K562 (cell line): ENCODE data around the gene KIF7. TPM values are rescaled to one million over a fixed set of nuclear protein-coding genes. Genes with fewer than 3 reads are reported as not detected.

Source experiments
- ATAC-seq: fragments of 200-7000 bp; cut with Tn5 transposase; 3 replicates; pipeline ENCODE4 v1.9.1; 2020; ENCODE audit warnings: moderate library complexity
- BruUV-seq: library from RNA; stranded (reverse); fragments of 400-500 nt; replicated peaks from 2 replicates; lab custom pipeline; 2021; lab: Mats Ljungman, UMichigan
- CTCF ChIA-PET: fragments of 300-600 bp; formaldehyde crosslinking; extraction: SDS; loops from one replicate; lab custom pipeline; 2021; ENCODE audit warnings: low intra/inter-chr PET ratio; lab: Yijun Ruan, JAX
- POLR2A ChIA-PET: fragments of 300-600, 350-650 bp; sonication (Branson Sonifier 250); formaldehyde crosslinking; extraction: SDS; loops from one replicate; lab custom pipeline; 2021; ENCODE audit warnings: antibody characterized with exemption, inconsistent platforms; lab: Yijun Ruan, JAX
- DNase-seq, 4 experiments: peaks; one replicate each; pipeline versions ENCODE4 v3.0.0 to v3.0.0-alpha.2; 2011 to 2018; ENCODE audit warnings: low spot score in 3 of 4, mixed read lengths in 3 of 4; ENCODE audit errors: extremely low read depth in 1 of 4
- FAIRE-seq: peaks from 2 replicates; lab custom pipeline; 2011; peaks lifted over from hg19 to GRCh38; lab: Jason Lieb, UNC
- H2AFZ ChIP-seq: 2 replicates; pipeline ENCODE4 v1.6.0; 2011; ENCODE audit warnings: low read depth, low read length, control low read depth, inconsistent platforms
- H3K27ac ChIP-seq: fragments of 200-600 bp; 3 replicates; pipeline ENCODE4 v1.8.0; 2011; ENCODE audit warnings: low read depth, mild to moderate bottlenecking, control low read depth, inconsistent platforms, low read length, moderate library complexity, mixed read lengths; ENCODE audit errors: extremely low read depth
- H3K27me3 ChIP-seq, 2 experiments: fragments of 300-600 bp in 1 of 2; 2 replicates in 1 of 2; 3 replicates in 1 of 2; pipeline versions ENCODE4 v1.6.0 to v1.8.0; 2011; ENCODE audit warnings: inconsistent platforms in 2 of 2, low read length in 2 of 2, mild to moderate bottlenecking in 1 of 2, mixed read lengths in 1 of 2, moderate library complexity in 1 of 2; ENCODE audit not compliant: control insufficient read depth in 2 of 2, insufficient read depth in 2 of 2
- H3K36me3 ChIP-seq: fragments of 300-600 bp; 3 replicates; pipeline ENCODE4 v1.8.0; 2011; ENCODE audit warnings: mild to moderate bottlenecking, low read length, inconsistent platforms; ENCODE audit not compliant: control insufficient read depth, insufficient read depth
- H3K4me1 ChIP-seq, 2 experiments: fragments of 200-600 bp in 1 of 2; replicated peaks in 1 of 2; 2 replicates in 1 of 2; 3 replicates in 1 of 2; pipeline versions ENCODE4 v1.5.1 to v1.8.0; 2011; ENCODE audit warnings: inconsistent platforms in 2 of 2, low read length in 2 of 2, mild to moderate bottlenecking in 1 of 2, mixed read lengths in 1 of 2, moderate library complexity in 1 of 2; ENCODE audit not compliant: control insufficient read depth in 2 of 2, insufficient read depth in 2 of 2
- H3K4me2 ChIP-seq: 2 replicates; pipeline ENCODE4 v1.6.1; 2011; ENCODE audit warnings: low read length, control low read depth, inconsistent platforms, mixed read lengths; ENCODE audit not compliant: insufficient read depth
- H3K4me3 ChIP-seq: fragments of 200-600 bp; sonication (generic), shearing (Covaris generic); 2 replicates; pipeline ENCODE4 v1.5.1; 2016; ENCODE audit warnings: control low read depth, inconsistent platforms
- H3K79me2 ChIP-seq: fragments of 200-600 bp; 3 replicates; pipeline ENCODE4 v1.8.0; 2011; ENCODE audit warnings: low read length, inconsistent platforms; ENCODE audit not compliant: control insufficient read depth, insufficient read depth
- H3K9ac ChIP-seq, 2 experiments: 2 replicates each; pipeline versions ENCODE4 v1.6.0 to v1.6.1; 2011; ENCODE audit warnings: low read depth in 2 of 2, low read length in 2 of 2, control low read depth in 1 of 2, inconsistent platforms in 1 of 2, mild to moderate bottlenecking in 1 of 2, mixed read lengths in 1 of 2; ENCODE audit not compliant: insufficient read depth in 1 of 2
- H3K9me1 ChIP-seq: one replicate; pipeline ENCODE4 v1.6.0; 2011; ENCODE audit warnings: inconsistent platforms, mild to moderate bottlenecking, low read length, moderate library complexity; ENCODE audit not compliant: control insufficient read depth, insufficient read depth
- H3K9me3 ChIP-seq: replicated peaks from 2 replicates; pipeline ENCODE4 v1.5.1; 2011; ENCODE audit warnings: low read depth, low read length, inconsistent platforms; ENCODE audit not compliant: control insufficient read depth, insufficient read depth
- H4K20me1 ChIP-seq: replicated peaks from 2 replicates; pipeline ENCODE4 v1.6.1; 2011; ENCODE audit warnings: low read length, inconsistent platforms, mixed read lengths; ENCODE audit not compliant: control insufficient read depth, insufficient read depth
- ARNT ChIP-seq, 2 experiments: fragments of 450-650 bp; IDR thresholded peaks; 2 replicates each; pipeline ENCODE4 v1.6.1; 2016; ENCODE audit warnings: mild to moderate bottlenecking in 1 of 2
- CCNT2 ChIP-seq: IDR thresholded peaks from 2 replicates; pipeline ENCODE4 v1.6.1; 2011; ENCODE audit warnings: borderline replicate concordance, low read depth, mild to moderate bottlenecking, moderate library complexity, mixed read lengths, low read length; ENCODE audit not compliant: insufficient read length; ENCODE audit errors: extremely low read depth
- ETV1 ChIP-seq: fragments of 450-650 bp; conservative IDR thresholded peaks from 2 replicates; pipeline ENCODE4 v1.6.1; 2016; ENCODE audit warnings: missing genetic modification characterization, control low read depth, low read depth, missing compliant biosample characterization
- ETV5 ChIP-seq: sonication (generic); formaldehyde crosslinking; IDR thresholded peaks from 2 replicates; pipeline ENCODE4 v1.4.0; 2020; ENCODE audit warnings: low read depth, mild to moderate bottlenecking, missing genetic modification reagents
- GABPA ChIP-seq: fragments of 200-800 bp; sonication (Bioruptor generic); conservative IDR thresholded peaks from 2 replicates; pipeline ENCODE4 v1.6.1; 2016; ENCODE audit warnings: low read depth, missing genetic modification characterization, missing compliant biosample characterization
- TCF3 ChIP-seq: sonication (generic); formaldehyde crosslinking; IDR thresholded peaks from 2 replicates; pipeline ENCODE4 v1.4.0; 2020; ENCODE audit warnings: mild to moderate bottlenecking, missing genetic modification reagents
- ZNF212 ChIP-seq: fragments of 450-650 bp; formaldehyde crosslinking; IDR thresholded peaks from 2 replicates; pipeline ENCODE4 v1.4.0; 2020; ENCODE audit warnings: mild to moderate bottlenecking
- ZNF830 ChIP-seq: fragments of 250-450 bp; sonication (Bioruptor Pico); IDR thresholded peaks from 2 replicates; pipeline ENCODE4 v1.5.0; 2021; ENCODE audit warnings: mild to moderate bottlenecking
- WGBS: fragments of 100-300 bp; shearing (Covaris generic); methylation state at CpG from one replicate; pipeline ENCODE4 v1.1.6; 2016; ENCODE audit warnings: low coverage, mixed read lengths; ENCODE audit not compliant: insufficient coverage; ENCODE audit errors: missing lambda C conversion rate; 5-methylcytosine and 5-hydroxymethylcytosine counted together
- in situ Hi-C: fragments of 300-500 bp; cut with MboI; formaldehyde crosslinking; loops from 4 replicates; pipeline ENCODE4 v1.15.0; 2018; ENCODE audit warnings: inconsistent platforms, mixed read lengths
- intact Hi-C: fragments of 100-400 bp; cut with micrococcal nuclease; formaldehyde crosslinking; loops from 2 replicates; pipeline ENCODE4 v1.14.2; 2022
- polyA plus RNA-seq, 8 experiments: library from polyadenylated mRNA; depleted of rRNA in 4 of 8; stranded (reverse) in 5 of 8; unstranded in 3 of 8; fragments of >200 nt; fragmentation: Nextera tagmentation in 2 of 8; fragmentation: Illumina TruSeq in 1 of 8; extraction: Ambion mirVana in 2 of 8; extraction: Trizol in 1 of 8; gene quantifications; 2 replicates each; pipeline versions ENCODE4 v1.2.1 to v1.2.3, GENCODE V29; 2011 to 2014; ENCODE audit warnings: inconsistent platforms in 1 of 8, missing spikeins in 1 of 8
- total RNA-seq, 7 experiments: library from RNA; depleted of rRNA in 6 of 7; stranded (reverse); fragments of >200 nt in 6 of 7; fragmentation: Illumina TruSeq in 2 of 7; extraction: Trizol in 2 of 7; gene quantifications; 2 replicates each; pipeline versions ENCODE4 v1.2.1 to v1.2.3, GENCODE V29; 2011 to 2021; ENCODE audit warnings: low replicate concordance in 1 of 7
- TF ChIP-seq, protein P1 (sequence below): fragments of 250-450 bp; sonication (Bioruptor Pico); IDR thresholded peaks from 2 replicates; pipeline ENCODE4 v1.9.0; 2021; ENCODE audit warnings: mild to moderate bottlenecking
- TF ChIP-seq, protein P2 (sequence below): fragments of 250-450 bp; sonication (Bioruptor Pico); IDR thresholded peaks from 2 replicates; pipeline ENCODE4 v1.8.0; 2022; ENCODE audit warnings: moderate library complexity, mild to moderate bottlenecking, inconsistent platforms
- TF ChIP-seq, protein P3 (sequence below), 2 experiments: IDR thresholded peaks; 2 replicates each; pipeline ENCODE4 v1.6.1; 2011; ENCODE audit warnings: borderline replicate concordance in 1 of 2, control low read depth in 1 of 2, low read depth in 1 of 2, low read length in 1 of 2, mild to moderate bottlenecking in 1 of 2, mixed read lengths in 1 of 2, moderate library complexity in 1 of 2; ENCODE audit not compliant: insufficient read depth in 1 of 2, insufficient read length in 1 of 2, poor library complexity in 1 of 2, severe bottlenecking in 1 of 2; ENCODE audit errors: extremely low read depth in 1 of 2

KIF7 gene
- total and polyA plus RNA-seq, 9 of the 15 experiments (the other 6 are each of a cell fraction or from before 2014, with no cell fraction given), result 0.04 to 2.0 (median 0.58) TPM

DNA sequence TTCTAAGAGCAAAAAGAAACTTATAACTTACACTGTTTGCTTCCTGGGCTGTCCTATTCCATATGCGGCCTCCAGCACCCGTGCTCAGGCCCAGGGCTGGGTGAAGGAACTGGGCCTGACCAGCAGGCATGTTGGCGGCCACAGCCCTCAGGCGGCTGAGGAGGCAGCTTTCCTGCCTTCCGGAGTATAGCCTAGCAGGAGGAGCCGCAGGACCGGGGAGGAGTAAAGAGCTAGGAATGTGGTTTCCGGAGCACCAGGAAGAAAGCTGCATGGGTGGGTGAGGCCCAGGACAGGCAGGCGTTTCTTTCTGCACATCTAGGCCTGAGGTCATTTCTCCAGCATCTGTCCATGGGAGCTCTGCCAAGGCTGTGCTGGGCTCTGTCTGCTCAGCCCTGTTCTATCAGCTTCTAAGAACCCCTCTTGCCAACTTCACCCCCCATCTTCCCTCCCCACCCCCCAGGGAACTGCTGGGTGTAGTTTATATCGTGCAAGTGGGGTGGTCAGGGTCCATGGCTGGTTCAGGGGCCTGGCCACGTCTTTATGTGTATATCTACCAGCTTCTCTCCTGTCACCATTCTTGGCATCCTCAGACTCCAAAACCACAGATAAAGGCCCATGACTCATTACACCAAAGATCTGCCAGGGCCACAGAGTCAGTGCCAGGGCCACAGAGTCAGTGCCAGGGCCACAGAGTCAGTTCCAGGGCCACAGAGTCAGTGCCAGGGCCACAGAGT is 7.8 kb upstream of the KIF7 start:
- H3K9me1 ChIP-seq, result no peaks in the 10 kb centered on the region
- 4% methylated on average over 11 of the region's 11 CpGs for WGBS
- no peak overlapping the region for H3K9ac ChIP-seq
- no peaks in the 10 kb centered on the region for H3K9me3 ChIP-seq
- no peak overlapping the region for H3K27ac ChIP-seq
- H3K27me3 ChIP-seq, result peaks cover 15 to 60% of the 10 kb centered on the region in 2 experiments
- ATAC-seq (peak; percentile 62), FAIRE-seq (no peak), DNase-seq (no peak)
- in situ Hi-C loops (no loop called here), intact Hi-C loops (no loop called here)
- BruUV-seq, result no TSS peak
- H2AFZ ChIP-seq, result no peak overlapping the region
- ChIA-PET CTCF (no interaction called here), POLR2A (interaction anchor here (0.6 kb wide), 1 partner anchor 512 kb away, joined by 4 read pairs; no protein-coding TSS in a partner anchor)
- no peak overlapping the region for H3K4me3 ChIP-seq
- no peaks in the 10 kb centered on the region for H3K79me2 ChIP-seq
- H3K4me2 ChIP-seq, result no peak overlapping the region
- no peaks in the 10 kb centered on the region for H4K20me1 ChIP-seq
- H3K36me3 ChIP-seq, result no peaks in the 10 kb centered on the region
- peaks cover 0 to 15% of the 10 kb centered on the region in 2 experiments; a peak in 2 of 5 replicates for H3K4me1 ChIP-seq
- TF ChIP-seq GABPA (tag) (0 out of 2 replicates have a peak, but pooled peaks have one; percentile 31), ETV1 (tag) (peak; percentile 61; the same call in 1 of the 2 replicates)
- TF ChIP-seq, protein P1, sequence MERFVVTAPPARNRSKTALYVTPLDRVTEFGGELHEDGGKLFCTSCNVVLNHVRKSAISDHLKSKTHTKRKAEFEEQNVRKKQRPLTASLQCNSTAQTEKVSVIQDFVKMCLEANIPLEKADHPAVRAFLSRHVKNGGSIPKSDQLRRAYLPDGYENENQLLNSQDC (CRISPR knock-in tag), result no peak

DNA sequence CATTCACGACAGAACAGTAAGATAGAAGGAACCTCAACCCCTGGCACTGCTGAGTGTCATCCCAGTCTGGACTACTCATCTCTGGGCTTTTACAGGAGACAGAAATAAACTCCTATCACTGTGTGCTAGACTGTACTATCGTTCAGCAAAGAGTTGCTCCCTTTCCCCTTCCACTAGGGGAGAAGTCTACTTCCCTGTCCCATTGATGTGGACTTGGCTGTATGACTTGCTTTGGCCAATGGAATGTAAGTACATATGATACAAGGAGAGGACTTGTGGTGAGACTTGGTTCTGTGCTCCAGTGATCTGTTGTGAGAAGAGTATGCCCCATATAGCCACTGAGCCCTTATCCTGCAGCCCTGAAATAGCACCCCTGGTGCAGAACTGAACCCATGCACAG is 5.3 kb upstream of the KIF7 start:
- no peak overlapping the region for H2AFZ ChIP-seq
- ATAC-seq (peak; percentile 39), FAIRE-seq (no peak), DNase-seq (no peak)
- BruUV-seq, result no TSS peak
- H3K27me3 ChIP-seq, result peaks cover 18 to 47% of the 10 kb centered on the region in 2 experiments
- no peak overlapping the region for H3K4me3 ChIP-seq
- H3K79me2 ChIP-seq, result no peaks in the 10 kb centered on the region
- 0% methylated on average over 2 of the region's 2 CpGs for WGBS
- H3K9me1 ChIP-seq, result no peaks in the 10 kb centered on the region
- intact Hi-C loops (no loop called here), in situ Hi-C loops (no loop called here)
- no peak overlapping the region for H3K27ac ChIP-seq
- H3K9me3 ChIP-seq, result no peaks in the 10 kb centered on the region
- no peak overlapping the region for H3K4me2 ChIP-seq
- POLR2A ChIA-PET, result interaction anchor here (0.6 kb wide), 2 partner anchors 9 to 109 kb away, joined by 3 to 5 read pairs; no protein-coding TSS in a partner anchor
- no peaks in the 10 kb centered on the region for H4K20me1 ChIP-seq
- H3K9ac ChIP-seq, result no peak overlapping the region
- peaks cover 0 to 6% of the 10 kb centered on the region in 2 experiments; a peak in 4 of 5 replicates for H3K4me1 ChIP-seq
- no peaks in the 10 kb centered on the region for H3K36me3 ChIP-seq
- CTCF ChIA-PET, result no interaction called here
- TF ChIP-seq ZNF830 (CRISPR knock-in tag), result no peak
- TF ChIP-seq ARNT (IDR thresholded peaks at IDR 0.05), result no peak
- TF ChIP-seq ETV5 (CRISPR knock-in tag), result no peak
- no peak for TF ChIP-seq CCNT2
- TF ChIP-seq, protein P2, sequence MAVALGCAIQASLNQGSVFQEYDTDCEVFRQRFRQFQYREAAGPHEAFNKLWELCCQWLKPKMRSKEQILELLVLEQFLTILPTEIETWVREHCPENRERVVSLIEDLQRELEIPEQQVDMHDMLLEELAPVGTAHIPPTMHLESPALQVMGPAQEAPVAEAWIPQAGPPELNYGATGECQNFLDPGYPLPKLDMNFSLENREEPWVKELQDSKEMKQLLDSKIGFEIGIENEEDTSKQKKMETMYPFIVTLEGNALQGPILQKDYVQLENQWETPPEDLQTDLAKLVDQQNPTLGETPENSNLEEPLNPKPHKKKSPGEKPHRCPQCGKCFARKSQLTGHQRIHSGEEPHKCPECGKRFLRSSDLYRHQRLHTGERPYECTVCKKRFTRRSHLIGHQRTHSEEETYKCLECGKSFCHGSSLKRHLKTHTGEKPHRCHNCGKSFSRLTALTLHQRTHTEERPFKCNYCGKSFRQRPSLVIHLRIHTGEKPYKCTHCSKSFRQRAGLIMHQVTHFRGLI (CRISPR knock-in tag), result no peak
- no peak for TF ChIP-seq ZNF212 (CRISPR knock-in tag)
- TF ChIP-seq TCF3 (CRISPR knock-in tag), result no peak
- TF ChIP-seq, protein P3, sequence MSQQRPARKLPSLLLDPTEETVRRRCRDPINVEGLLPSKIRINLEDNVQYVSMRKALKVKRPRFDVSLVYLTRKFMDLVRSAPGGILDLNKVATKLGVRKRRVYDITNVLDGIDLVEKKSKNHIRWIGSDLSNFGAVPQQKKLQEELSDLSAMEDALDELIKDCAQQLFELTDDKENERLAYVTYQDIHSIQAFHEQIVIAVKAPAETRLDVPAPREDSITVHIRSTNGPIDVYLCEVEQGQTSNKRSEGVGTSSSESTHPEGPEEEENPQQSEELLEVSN (IDR thresholded peaks at IDR 0.05; ENCODE audit: borderline replicate concordance in 1 of 2, extremely low read depth in 1 of 2, insufficient read depth in 1 of 2, insufficient read length in 1 of 2, low read depth in 1 of 2, low read length in 1 of 2, poor library complexity in 1 of 2, severe bottlenecking in 1 of 2), result no peak
